Measurements from ENCODE around the gene SUN1.
A peak's percentile ranks its signal among the peaks of the same experiment; 100 is the strongest.
"Not testable (repeated sequence)": the region's sequence is repeated elsewhere in the genome, so short reads cannot be mapped to it uniquely, and the experiment has no call there.

Gene SUN1

GRCh38 chr7:920351-921070 lies 88.2 kb downstream of the SUN1 start:
- no peak for DNase-seq (ENCODE audit: low spot score)

GRCh38 chr7:921071-921461 lies 88.8 kb downstream of the SUN1 start:
- DNase-seq (ENCODE audit: low spot score): no peak

- DNase-seq (ENCODE audit: low spot score): no peak
These were observed 89.5 kb downstream of the SUN1 start for GRCh38 chr7:921581-922333.

- DNase-seq (ENCODE audit: low spot score): peak; percentile 42
These were observed 90.2 kb downstream of the SUN1 start for GRCh38 chr7:922334-923107.

GRCh38 chr7:923108-924041 lies 91.1 kb downstream of the SUN1 start:
- DNase-seq (ENCODE audit: low spot score): peak; percentile 94

- not testable (repeated sequence) for DNase-seq (ENCODE audit: low spot score)
These were observed 91.8 kb downstream of the SUN1 start for GRCh38 chr7:924042-924441.

Data from CD4-positive, alpha-beta T cell treated with Interleukin-15 for 4 hours (primary cell).